SW480 (cell line): ENCODE data around the gene RPH3AL.
"Not testable (repeated sequence)": the region's sequence is repeated elsewhere in the genome, so short reads cannot be mapped to it uniquely, and the experiment has no call there.

Source experiments
- DNase-seq: peaks from one replicate; pipeline ENCODE4 v3.0.0-alpha.2; 2016; ENCODE audit warnings: low spot score

RPH3AL gene

DNA sequence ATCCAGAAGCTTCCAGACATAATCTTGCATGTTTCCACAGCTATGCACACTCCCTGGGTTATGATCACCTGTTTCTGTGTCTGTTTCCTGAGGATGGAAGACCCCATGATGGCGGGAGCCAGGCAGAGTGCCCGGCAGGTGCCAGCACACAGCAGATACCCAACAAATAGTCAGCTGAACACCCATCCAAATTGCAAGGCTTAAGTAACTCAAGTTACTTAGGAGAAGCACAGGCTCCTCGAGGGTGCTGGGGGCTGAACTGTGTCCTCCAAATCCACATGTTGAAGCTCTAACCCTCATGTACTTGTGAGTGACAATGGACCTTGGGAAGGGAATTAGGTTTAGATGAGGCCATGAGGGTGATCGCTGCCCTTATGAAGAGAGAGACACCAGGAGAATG, 91.7 kb downstream of the RPH3AL start:
- DNase-seq, result no peak

DNA sequence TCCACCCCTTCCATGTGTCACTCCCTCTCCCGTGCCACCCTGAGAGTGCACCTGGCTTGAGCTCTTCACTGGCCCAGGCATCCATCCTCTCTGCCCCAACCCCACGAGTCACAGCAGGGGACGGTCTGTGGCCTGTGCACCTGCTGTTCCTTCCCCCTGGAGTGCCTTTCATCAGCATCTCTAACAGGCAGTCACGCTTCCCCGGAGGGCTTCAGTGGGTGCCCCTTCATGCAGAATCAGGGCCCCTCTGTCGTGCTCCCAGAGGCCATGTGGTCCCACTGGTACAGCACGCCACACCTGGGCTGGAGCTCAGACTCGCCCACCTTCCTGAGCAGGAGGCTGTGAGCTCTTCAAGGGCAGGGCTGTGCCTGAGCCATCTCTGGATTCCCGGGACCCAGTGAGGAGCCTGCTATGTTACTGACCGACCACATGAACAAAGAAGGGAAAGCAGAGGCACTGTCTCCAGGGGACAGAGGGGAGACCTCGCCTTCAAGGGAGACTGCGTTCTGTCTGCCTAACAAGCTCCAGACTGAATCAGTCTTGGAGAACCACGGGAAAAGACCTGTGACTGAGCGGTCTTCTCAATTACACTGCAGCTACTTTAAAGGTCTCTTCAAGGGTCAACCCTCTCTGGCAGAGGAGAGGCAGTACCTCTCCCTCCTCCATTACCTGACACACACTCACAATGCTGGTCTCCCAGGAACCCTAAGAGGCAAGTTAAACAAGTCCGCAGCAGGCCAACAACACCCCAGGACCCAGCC, 92.4 kb downstream of the RPH3AL start:
- no peak for DNase-seq

DNA sequence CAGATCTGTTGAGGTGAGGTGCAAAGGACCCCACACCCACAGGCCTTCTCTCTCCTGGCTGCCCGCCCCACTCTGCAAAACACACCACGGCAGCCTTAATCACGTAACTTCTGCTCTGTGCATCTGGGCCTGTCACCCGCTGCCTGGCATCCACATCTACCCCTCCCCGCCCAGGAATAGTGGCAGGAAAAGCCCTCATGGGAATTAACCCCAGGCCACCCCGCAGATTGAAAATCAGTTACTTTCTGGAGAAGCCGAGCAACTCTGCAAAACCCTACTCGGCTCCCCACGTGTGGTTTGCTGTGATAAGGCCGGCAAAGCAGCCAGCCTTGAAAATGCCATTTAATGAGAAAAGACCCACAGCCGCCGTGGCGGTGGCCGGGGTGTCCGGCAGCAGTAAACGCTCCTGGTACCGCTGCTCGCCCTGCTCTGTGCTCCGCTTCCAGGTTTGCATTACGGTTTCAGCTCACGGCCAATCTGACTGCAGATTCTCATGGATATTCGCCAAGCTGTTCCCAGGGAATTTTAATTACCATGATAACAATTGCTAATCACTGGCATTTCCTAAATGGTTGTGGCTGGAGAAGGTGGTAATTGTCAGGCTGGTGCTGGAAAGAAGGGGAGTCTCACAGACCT, 93.1 kb downstream of the RPH3AL start:
- DNase-seq, result no peak

DNA sequence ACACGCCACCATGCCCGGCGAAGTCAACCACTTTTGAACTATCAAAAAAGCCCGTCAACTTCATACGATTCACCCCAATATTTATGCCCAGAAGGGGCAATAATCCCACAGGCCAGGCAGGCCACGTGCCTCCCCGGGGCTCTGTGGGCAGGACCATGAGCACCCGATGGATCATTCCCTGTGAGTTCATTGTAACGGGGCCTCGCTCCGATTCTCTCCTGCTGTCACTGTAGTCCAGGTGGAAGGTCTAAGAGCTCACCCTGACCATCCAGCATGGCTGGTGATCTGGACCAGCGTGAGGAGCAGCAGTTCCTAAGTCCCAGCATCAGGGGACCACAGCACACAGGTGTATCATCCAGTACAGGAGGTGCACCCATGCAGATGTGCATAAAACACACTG, 93.7 kb downstream of the RPH3AL start:
- DNase-seq, result no peak

DNA sequence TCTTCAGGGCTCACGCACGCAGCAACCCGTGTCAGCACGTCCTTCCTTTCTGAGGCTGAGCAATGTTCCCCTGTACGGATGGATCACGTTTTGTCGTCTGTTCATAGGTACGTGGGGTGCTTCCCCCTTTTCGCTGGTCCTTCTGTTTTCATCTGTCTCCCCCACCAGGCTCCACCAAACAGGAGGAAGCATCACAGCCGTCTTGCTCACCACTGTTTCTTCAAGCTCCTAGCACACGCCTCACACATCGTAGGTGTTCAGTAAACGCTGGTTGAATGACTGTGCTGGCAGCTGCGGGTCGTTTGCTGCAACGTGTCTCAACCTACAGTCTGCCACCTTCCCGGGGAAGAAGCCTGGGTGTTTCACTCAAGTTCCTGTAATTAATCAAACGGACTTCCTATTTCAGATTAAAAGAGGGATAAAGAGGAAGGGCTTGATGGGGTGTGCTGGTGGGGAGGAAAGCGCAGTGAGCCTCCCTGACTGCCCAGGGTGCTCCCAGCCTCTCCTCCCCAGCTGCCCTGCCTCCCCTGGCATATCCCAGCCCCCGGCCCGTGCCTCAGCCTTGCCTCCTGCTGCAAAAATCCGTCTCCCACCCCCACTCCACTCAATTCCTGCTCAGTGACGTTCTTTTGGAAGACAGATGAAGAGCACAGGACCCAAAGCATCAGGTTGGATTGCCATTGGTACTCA, 94.4 kb downstream of the RPH3AL start:
- DNase-seq, result no peak

DNA sequence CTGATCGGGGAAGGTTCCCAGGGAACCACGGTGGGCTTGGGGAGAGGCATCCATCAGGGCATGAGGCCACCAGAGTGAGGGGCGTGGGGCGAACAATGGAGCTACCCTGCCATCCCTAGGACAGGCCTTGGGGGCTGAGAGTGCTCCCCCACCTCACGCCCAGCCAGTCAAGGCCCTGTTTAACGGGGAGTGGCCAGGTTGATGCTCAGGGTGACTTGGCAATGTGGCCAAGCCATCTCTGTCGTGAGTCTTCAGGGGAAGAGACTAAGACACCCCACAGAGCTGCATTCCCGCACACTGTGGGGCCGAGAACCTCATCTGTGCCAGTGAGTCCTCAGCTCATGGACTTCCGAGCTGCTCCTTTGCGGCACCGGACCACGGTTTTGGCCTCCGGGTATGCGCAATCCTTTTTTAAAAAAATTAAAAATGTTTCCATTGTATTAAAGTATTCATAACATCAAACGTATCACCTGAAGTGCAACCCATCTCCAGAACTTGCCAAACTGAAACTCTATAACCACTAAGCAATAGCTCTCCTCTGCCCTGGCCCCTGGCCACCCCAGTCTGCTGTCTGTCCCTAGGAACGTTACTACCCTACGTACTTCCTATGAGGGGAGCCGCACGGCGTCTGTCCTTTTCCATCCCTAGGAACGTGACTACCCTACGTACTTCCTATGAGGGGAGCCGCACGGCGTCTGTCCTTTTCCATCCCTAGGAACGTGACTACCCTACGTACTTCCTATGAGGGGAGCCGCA, 99.3 kb downstream of the RPH3AL start:
- no peak for DNase-seq

DNA sequence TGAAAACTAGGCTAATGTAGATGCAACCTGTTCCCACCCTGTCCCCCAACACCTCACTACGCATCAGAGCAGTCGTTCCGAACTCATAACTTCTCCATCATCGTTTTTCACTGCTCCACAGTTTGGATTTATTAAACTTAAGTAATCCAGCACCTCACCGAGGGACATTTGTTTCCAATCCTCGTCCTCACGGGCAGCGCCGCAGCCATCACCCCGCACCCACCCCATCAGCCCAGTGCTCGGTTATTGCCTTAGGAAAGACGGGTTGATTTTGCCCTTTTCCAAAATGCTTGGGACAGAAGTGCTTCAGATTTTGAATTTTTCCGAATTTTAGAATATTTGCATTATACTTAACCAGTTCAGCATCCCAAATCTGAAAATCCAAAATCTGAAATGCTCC, 100.2 kb downstream of the RPH3AL start:
- DNase-seq, result no peak

DNA sequence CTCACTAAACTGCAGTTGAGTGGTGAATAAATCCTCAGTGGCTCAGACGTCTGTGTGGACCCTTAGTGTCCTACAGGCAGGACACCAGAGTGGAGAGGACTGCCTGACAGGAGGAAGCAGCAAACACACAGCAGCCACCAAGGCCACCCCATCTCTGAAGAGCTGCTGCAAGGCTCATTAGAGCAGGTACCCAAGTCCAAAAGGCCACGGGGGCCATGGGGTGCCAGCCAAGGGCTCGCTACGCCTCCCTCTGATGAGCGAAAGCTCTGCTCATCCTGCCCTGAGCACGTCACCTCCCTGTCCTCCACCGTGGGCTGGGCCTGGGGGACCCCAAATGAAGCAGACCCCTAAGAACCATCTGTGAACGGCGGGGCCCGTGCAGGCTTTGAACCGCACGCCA, 101.1 kb downstream of the RPH3AL start:
- DNase-seq, result no peak

DNA sequence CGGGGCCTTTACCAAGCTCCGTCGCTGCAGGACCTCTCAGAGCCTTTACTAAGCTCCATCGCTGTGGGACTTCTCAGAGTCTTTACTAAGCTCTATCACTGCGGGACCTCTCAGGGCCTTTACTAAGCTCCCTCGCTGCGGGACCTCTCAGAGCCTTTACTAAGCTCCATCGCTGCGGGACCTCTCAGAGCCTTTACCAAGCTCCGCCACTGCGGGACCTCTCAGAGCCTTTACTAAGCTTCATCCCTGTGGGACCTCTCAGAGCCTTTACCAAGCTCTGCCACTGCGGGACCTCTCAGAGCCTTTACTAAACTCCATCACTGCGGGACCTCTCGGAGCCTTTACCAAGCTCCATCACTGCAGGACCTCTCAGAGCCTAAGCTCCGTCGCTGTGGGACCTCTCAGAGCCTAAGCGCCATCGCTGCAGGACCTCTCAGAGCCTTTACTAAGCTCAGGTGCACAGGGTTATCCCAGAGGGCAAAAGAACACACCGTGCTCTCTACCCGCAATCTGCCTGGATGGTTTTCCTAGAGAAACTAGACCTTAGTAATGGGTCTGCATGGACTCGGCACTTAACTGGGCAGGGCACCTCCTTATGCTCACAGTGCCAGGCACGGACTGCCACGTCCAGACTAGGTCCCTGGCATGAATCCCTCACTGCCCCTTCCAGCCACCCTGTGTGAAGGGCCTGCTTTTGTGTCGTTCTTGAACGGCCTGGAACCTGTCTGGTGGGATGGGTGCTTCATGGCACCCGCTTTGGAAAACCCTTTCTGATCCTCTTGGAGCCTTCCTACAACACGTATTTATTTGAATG, 101.9 kb downstream of the RPH3AL start:
- no peak for DNase-seq

DNA sequence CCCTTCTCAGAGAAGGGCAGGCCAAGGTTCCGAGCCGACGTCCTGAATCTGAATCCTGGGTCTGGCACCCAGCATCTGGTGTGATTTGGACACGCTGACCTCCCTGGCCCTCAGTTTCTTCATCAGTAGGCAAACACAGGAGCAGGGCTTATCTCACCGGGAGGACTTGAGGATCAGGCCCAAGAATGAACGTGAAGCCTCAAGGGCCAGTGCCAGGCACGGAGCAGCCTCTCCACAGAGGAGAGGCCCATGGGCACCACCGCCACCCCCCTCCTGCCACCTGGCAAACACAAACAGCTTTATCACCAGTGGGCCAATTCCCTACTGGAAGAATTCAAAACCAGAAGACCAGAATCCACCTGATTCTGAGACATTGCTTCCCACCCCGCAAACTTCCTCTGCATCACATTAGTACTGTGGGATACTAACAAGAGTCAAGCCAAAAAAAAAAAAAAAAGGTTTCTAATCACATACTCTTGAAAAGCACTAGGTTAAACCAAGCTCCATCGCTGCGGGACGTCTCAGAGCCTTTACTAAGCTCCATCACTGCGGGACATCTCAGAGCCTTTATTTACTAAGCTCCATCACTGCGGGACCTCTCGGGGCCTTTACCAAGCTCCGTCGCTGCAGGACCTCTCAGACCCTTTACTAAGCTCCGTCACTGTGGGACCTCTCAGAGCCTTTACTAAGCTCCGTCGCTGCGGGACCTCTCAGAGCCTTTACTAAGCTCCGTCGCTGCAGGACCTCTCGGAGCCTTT, 103.2 kb downstream of the RPH3AL start:
- DNase-seq, result no peak

DNA sequence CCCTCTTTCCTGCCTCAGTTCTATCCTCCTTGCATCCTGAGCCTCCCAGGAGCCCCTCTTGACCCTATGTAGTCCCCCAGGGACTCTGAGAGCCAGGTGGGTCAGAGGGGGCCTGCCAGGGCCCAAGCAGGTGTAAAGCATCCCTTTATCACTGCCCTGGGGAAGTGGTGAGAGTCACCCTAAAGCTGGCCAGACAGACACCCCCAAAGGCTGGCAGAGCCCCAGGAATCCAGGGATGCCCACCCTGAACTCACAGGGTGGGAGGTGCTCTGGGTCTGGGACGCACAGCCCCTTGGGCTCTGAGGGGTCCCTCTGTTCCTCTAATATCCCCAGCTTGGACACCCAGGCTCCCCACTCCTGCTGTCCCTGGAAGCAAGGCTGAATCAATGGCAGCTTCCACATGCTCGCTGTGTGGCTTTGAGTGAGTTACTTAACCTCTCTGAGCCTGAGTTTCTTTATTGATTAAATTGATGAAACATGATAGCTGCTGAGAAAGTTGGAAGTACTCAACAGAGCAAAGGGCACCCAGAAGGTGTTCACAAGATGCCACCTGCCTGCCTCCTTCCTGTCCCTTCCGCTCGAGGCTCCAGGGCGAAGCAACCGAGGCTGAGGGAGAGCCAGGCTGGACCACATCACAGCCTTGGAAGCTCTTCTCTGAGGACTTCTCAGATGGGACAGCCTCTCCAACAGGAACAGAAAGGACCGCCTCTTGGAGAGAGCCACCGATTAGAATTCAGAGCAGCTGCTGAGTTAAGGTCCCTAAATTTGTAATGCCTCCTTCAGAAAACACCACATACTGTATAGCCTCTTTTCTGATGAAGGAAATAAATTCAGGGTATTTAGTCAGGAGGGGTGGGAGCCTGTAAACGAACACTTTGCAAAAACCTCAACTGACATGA, 104.0 kb downstream of the RPH3AL start:
- no peak for DNase-seq

DNA sequence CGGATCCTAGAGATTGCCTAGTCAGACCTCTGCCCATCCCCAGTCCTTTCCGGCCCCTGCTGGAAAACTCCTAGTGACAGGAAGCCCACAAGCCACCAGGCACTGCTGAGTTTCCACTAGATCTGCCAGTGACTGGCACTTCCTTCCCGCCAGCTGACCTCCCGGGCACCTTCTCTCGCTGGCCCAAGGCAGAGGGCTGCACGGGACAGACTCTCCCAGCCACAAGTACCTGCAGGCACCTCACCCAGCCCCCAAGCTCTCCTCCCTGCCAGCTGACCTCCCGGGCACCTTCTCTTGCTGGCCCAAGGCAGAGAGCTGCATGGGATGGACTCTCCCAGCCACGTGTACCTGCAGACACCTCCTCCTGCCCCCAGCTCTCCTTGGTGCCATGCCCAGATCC, 104.8 kb downstream of the RPH3AL start:
- DNase-seq, result peak; percentile 26

DNA sequence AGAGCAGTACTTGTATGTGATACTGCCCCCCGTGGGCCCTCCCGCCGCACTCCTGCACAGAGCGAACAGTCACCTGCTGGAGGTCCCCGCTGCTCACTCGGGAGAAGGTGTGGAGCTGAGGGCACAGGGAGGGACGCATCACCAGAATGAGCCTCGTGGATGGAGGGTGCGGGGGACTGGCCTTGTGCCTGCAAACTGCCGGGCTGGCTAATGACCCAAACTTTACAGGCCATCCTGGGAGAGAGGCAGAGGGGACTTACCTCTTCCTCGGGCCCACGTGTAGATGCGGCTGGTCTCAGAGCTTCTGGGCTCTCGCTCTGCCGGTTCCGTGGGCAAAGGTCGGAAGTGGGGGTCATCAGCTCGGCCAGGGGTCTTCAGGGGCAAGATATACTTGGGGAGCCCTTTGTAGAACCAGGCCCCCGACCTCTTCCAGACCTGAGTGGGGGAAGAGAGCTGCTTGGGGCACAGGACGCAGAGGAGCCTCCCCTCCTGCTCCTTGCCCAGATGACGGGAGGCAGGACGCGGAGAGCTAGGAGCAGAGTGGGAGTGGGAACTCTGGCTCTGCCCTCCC, 105.7 kb downstream of the RPH3AL start:
- DNase-seq, result no peak

DNA sequence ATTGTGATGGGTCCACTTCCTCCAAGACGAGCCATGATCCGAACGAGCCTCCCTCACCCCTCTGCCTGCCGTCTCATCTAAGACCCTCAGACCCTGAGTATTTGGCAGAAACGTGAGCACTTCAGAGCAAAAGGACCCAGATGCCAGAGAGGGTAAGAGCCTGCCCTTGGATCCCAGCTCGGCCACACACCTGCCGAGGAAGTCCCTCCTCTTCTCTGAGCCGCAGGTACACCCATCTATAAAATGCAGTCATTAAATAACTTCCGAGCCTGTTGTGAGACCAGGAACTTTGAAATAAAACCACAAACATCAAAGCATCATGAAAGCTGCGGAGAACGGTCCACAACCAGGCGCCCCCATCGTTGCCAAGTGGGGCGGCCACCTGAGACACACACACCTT, 106.4 kb downstream of the RPH3AL start:
- peak; percentile 89 for DNase-seq

DNA sequence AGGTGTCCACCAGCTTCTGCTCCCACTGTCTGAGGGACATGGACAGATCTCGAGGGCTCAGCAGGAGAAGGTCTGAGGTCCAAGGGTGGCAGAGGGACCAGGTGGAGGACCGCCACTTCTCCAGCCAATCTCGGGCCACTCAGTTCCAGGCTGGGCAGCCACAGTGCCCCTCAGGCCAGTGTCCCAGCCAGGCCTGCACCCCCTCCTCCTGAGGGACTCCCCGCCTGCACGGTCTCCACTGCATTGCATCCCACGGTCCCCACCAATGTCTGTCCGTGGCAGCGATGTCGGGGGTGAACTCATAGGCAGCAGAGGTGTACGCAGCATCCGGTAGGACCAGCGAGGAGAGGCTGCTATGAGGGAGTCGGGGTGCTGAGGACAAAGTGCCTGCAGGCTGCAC, 107.0 kb downstream of the RPH3AL start:
- no peak for DNase-seq

DNA sequence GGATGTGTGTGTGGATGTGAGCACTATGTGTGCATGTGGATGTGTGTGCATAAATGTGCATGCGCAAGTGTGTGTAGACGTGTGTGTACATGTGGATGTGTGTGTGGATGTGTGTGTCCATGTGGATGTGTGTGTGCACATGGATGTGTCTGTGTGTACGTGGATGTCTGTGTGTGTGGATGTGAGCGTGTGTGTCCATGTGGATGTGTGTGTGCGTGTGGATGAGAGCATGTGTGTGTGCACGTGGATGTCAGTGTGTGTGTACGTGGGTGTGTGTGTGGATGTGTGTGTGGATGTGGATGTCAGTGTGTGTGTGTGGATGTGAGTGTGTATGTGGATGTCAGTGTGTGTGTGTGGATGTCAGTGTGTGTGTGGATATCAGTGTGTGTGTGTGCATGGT, 107.6 kb downstream of the RPH3AL start:
- no peak for DNase-seq

DNA sequence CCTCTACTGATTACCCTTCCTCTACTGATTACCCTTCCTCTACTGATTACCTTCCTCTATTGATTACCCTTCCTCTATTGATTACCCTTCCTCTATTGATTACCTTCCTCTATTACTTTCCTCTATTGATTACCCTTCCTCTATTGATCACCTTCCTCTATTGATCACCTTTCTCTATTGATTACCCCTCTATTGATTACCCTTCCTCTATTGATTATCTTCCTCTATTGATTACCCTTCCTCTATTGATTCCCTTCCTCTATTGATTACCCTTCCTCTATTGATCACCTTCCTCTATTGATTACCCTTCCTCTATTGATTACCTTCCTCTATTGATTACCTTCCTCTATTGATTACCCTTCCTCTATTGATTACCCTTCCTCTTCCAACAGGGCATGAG, 108.7 kb downstream of the RPH3AL start:
- not testable (repeated sequence) for DNase-seq

DNA sequence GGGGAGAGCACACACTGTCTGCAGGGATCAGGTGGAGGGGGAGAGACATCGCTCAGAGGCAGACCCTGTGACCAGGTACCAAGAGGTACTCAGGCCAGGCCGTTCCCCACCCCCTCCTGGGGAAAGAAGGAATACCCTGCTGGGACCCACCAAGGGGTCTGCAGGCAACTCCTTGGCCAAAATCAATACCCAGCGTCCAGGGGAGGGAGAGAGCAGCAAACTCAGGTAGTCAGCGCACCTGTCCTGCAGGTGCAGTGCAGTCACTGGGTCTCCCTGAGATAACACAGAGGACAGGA, 113.7 kb downstream of the RPH3AL start:
- DNase-seq, result no peak

DNA sequence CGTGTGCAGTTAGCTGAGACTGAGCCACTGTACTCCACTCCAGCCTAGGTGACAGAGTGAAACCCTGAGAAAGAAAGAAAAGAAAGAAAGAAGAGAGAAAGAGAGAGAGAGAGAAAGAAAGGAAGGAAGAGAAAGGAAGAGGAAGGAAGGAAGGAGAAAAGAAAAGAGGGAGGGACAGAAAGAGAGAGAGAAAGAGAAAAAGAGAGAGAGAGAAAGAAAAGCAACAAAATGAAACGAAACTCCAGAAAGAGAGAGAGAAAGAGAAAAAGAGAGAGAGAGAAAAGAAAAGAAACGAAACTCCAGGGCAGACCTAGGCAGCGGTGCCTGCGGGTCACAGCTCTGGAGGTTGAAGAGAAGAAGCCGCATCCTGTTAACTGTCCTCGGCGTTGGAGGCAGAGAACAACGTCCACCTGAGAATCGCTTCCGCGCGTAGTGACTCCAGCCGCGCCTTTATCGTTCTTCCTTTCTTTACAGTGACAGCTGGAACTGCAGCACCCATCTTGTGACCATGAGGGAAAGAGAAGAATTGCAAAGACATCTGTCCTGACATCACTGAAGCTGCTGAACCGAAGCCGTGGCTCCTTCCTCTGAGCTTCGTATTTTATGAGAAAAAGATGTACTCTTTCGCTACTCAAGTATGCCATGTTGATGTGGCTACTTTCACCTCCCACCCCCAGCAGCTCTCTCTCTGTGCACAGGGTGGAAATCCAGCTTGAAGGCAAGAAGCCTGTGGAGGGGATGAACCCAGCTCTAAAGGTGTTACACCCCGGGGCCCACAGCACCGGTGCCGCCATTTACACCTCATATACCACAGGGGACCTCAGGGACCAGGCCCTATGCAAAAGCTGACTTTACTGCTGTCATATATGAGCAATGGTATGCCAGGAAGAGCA, 114.3 kb downstream of the RPH3AL start:
- no peak for DNase-seq
